K562 (cell line): ENCODE measurements around the gene MCU.

Source experiments
- IRF9 ChIP-seq: fragments of 450-650 bp; IDR thresholded peaks from 2 replicates; pipeline ENCODE4 v1.6.1; 2016; ENCODE audit warnings: missing biosample characterization, missing genetic modification characterization
- MAFK ChIP-seq: IDR thresholded peaks from 2 replicates; pipeline ENCODE4 v1.6.1; 2011; ENCODE audit warnings: low read length, improper control_type of control experiment
- MYC ChIP-seq, 2 experiments: fragments of 250-450 bp in 1 of 2; sonication (Bioruptor Pico) in 1 of 2; IDR thresholded peaks; 2 replicates each; pipeline versions ENCODE4 v1.5.1 to v1.6.1; 2012 to 2021; ENCODE audit warnings: low read depth in 2 of 2, borderline replicate concordance in 1 of 2, improper control_type of control experiment in 1 of 2, low read length in 1 of 2, mild to moderate bottlenecking in 1 of 2, moderate library complexity in 1 of 2
- NR2C2 ChIP-seq, 2 experiments: fragments of 200-800 bp in 1 of 2; sonication (Bioruptor generic) in 1 of 2; sonication (generic) in 1 of 2; formaldehyde crosslinking in 1 of 2; IDR thresholded peaks; 2 replicates each; pipeline versions ENCODE4 v1.6.1 to v1.8.0; 2016 to 2022; ENCODE audit warnings: mild to moderate bottlenecking in 1 of 2, missing compliant biosample characterization in 1 of 2, missing genetic modification characterization in 1 of 2, missing genetic modification reagents in 1 of 2
- POLR2A ChIP-seq: fragments of 450-650 bp; conservative IDR thresholded peaks from 2 replicates; pipeline ENCODE4 v1.6.1; 2016
- POLR2AphosphoS5 ChIP-seq: IDR thresholded peaks from 2 replicates; pipeline ENCODE4 v1.6.1; 2011; ENCODE audit warnings: mild to moderate bottlenecking, low read depth, low read length, moderate library complexity; ENCODE audit not compliant: control insufficient read depth, insufficient read depth
- ZNF277 ChIP-seq: fragments of 250-450 bp; sonication (Bioruptor Pico); IDR thresholded peaks from 2 replicates; pipeline ENCODE4 v1.8.0; 2022; ENCODE audit warnings: inconsistent platforms, mild to moderate bottlenecking, moderate library complexity, borderline replicate concordance
- ZNF444 ChIP-seq: fragments of 250-450 bp; sonication (Bioruptor Pico); IDR thresholded peaks from 2 replicates; pipeline ENCODE4 v1.4.0; 2020; ENCODE audit warnings: mild to moderate bottlenecking, moderate library complexity
- ZNF668 ChIP-seq: fragments of 250-450 bp; sonication (Bioruptor Pico); IDR thresholded peaks from 2 replicates; pipeline ENCODE4 v1.8.0; 2022; ENCODE audit warnings: mild to moderate bottlenecking, inconsistent platforms
- TF ChIP-seq, protein P1 (sequence below): fragments of 250-450 bp; sonication (Bioruptor Pico); IDR thresholded peaks from 2 replicates; pipeline ENCODE4 v1.4.0; 2020; ENCODE audit warnings: mild to moderate bottlenecking, moderate library complexity, borderline replicate concordance
- TF ChIP-seq, protein P2 (sequence below): fragments of 250-450 bp; sonication (Bioruptor Pico); IDR thresholded peaks from 2 replicates; pipeline ENCODE4 v1.8.0; 2021; ENCODE audit warnings: mild to moderate bottlenecking, moderate library complexity
- TF ChIP-seq, protein P3 (sequence below): fragments of 450-650 bp; IDR thresholded peaks from 2 replicates; pipeline ENCODE4 v1.6.1; 2016; ENCODE audit warnings: low read depth
- TF ChIP-seq, protein P4 (sequence below): fragments of 450-650 bp; IDR thresholded peaks from 2 replicates; pipeline ENCODE4 v1.6.1; 2016

DNA sequence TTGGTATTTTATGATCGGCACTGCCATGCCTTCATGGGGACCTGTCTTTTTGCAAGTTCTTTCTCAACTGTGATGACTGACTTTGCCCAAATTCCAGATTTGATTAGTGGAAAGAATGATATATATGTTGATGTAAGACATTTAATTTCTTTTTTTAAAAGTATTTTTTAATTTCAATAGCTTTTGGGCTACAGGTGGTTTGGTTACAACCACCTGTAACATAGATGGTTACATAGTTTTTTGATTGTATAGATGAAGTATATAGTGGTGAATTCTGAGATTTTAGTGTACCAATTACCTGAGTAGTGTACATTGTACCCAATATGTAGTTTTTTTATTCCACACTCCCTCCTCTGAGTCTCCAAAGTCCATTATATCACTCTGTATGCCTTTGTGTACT is 69.6 kb downstream of the MCU start:
- TF ChIP-seq MAFK: no peak
- TF ChIP-seq POLR2A: no peak
- TF ChIP-seq, protein P1, sequence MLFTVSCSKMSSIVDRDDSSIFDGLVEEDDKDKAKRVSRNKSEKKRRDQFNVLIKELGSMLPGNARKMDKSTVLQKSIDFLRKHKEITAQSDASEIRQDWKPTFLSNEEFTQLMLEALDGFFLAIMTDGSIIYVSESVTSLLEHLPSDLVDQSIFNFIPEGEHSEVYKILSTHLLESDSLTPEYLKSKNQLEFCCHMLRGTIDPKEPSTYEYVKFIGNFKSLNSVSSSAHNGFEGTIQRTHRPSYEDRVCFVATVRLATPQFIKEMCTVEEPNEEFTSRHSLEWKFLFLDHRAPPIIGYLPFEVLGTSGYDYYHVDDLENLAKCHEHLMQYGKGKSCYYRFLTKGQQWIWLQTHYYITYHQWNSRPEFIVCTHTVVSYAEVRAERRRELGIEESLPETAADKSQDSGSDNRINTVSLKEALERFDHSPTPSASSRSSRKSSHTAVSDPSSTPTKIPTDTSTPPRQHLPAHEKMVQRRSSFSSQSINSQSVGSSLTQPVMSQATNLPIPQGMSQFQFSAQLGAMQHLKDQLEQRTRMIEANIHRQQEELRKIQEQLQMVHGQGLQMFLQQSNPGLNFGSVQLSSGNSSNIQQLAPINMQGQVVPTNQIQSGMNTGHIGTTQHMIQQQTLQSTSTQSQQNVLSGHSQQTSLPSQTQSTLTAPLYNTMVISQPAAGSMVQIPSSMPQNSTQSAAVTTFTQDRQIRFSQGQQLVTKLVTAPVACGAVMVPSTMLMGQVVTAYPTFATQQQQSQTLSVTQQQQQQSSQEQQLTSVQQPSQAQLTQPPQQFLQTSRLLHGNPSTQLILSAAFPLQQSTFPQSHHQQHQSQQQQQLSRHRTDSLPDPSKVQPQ (CRISPR knock-in tag): no peak
- TF ChIP-seq, protein P2, sequence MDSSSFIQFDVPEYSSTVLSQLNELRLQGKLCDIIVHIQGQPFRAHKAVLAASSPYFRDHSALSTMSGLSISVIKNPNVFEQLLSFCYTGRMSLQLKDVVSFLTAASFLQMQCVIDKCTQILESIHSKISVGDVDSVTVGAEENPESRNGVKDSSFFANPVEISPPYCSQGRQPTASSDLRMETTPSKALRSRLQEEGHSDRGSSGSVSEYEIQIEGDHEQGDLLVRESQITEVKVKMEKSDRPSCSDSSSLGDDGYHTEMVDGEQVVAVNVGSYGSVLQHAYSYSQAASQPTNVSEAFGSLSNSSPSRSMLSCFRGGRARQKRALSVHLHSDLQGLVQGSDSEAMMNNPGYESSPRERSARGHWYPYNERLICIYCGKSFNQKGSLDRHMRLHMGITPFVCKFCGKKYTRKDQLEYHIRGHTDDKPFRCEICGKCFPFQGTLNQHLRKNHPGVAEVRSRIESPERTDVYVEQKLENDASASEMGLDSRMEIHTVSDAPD (CRISPR knock-in tag): no peak
- no peak for TF ChIP-seq ZNF444 (CRISPR knock-in tag)
- TF ChIP-seq, protein P3, sequence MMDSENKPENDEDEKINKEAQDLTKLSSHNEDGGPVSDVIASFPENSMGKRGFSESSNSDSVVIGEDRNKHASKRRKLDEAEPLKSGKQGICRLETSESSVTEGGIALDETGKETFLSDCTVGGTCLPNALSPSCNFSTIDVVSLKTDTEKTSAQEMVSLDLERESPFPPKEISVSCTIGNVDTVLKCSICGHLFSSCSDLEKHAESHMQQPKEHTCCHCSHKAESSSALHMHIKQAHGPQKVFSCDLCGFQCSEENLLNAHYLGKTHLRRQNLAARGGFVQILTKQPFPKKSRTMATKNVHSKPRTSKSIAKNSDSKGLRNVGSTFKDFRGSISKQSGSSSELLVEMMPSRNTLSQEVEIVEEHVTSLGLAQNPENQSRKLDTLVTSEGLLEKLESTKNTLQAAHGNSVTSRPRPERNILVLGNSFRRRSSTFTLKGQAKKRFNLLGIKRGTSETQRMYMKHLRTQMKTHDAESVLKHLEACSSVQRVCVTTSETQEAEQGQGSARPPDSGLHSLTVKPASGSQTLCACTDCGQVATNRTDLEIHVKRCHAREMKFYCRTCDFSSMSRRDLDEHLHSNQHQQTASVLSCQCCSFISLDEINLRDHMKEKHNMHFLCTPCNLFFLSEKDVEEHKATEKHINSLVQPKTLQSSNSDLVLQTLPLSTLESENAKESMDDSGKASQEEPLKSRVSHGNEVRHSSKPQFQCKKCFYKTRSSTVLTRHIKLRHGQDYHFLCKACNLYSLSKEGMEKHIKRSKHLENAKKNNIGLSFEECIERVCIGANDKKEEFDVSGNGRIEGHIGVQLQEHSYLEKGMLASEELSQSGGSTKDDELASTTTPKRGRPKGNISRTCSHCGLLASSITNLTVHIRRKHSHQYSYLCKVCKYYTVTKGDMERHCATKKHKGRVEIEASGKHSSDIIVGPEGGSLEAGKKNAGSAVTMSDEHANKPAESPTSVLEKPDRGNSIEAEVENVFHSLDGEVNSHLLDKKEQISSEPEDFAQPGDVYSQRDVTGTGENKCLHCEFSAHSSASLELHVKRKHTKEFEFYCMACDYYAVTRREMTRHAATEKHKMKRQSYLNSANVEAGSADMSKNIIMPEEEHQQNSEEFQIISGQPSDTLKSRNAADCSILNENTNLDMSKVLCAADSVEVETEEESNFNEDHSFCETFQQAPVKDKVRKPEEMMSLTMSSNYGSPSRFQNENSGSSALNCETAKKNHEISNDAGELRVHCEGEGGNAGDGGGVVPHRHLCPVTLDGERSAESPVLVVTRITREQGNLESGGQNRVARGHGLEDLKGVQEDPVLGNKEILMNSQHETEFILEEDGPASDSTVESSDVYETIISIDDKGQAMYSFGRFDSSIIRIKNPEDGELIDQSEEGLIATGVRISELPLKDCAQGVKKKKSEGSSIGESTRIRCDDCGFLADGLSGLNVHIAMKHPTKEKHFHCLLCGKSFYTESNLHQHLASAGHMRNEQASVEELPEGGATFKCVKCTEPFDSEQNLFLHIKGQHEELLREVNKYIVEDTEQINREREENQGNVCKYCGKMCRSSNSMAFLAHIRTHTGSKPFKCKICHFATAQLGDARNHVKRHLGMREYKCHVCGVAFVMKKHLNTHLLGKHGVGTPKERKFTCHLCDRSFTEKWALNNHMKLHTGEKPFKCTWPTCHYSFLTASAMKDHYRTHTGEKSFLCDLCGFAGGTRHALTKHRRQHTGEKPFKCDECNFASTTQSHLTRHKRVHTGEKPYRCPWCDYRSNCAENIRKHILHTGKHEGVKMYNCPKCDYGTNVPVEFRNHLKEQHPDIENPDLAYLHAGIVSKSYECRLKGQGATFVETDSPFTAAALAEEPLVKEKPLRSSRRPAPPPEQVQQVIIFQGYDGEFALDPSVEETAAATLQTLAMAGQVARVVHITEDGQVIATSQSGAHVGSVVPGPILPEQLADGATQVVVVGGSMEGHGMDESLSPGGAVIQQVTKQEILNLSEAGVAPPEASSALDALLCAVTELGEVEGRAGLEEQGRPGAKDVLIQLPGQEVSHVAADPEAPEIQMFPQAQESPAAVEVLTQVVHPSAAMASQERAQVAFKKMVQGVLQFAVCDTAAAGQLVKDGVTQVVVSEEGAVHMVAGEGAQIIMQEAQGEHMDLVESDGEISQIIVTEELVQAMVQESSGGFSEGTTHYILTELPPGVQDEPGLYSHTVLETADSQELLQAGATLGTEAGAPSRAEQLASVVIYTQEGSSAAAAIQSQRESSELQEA: no peak
- no peak for TF ChIP-seq ZNF277 (CRISPR knock-in tag)
- TF ChIP-seq IRF9 (tag): no peak
- no peak for TF ChIP-seq MYC (IDR thresholded peaks at IDR 0.05; ENCODE audit: low read depth, low read length)
- no peak for TF ChIP-seq MYC (CRISPR knock-in tag; IDR thresholded peaks at IDR 0.05; ENCODE audit: borderline replicate concordance, low read depth)
- TF ChIP-seq POLR2AphosphoS5: no peak
- no peak for TF ChIP-seq ZNF668
- TF ChIP-seq, protein P4, sequence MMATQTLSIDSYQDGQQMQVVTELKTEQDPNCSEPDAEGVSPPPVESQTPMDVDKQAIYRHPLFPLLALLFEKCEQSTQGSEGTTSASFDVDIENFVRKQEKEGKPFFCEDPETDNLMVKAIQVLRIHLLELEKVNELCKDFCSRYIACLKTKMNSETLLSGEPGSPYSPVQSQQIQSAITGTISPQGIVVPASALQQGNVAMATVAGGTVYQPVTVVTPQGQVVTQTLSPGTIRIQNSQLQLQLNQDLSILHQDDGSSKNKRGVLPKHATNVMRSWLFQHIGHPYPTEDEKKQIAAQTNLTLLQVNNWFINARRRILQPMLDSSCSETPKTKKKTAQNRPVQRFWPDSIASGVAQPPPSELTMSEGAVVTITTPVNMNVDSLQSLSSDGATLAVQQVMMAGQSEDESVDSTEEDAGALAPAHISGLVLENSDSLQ: no peak
- no peak for TF ChIP-seq NR2C2 (CRISPR knock-in tag; IDR thresholded peaks at IDR 0.05)
- TF ChIP-seq NR2C2 (tag; IDR thresholded peaks at IDR 0.05): no peak
